Breast epithelium (tissue), 3 donors: ENCODE data around the gene RNF19B.

ENCODE experiments used
- CTCF ChIP-seq, 3 donors: fragments of 450-650 bp; IDR thresholded peaks; one replicate each; pipeline ENCODE4 v1.5.1; 2016 to 2017; ENCODE audit warnings: antibody characterized with exemption in 3 of 3, mild to moderate bottlenecking in 3 of 3, moderate library complexity in 3 of 3
- POLR2A ChIP-seq: fragments of 450-650 bp; IDR thresholded peaks from one replicate; pipeline ENCODE4 v1.6.1; 2016; ENCODE audit warnings: antibody characterized with exemption, mild to moderate bottlenecking, moderate library complexity

- TF ChIP-seq CTCF (IDR thresholded peaks at IDR 0.05) (no peak), POLR2A (no peak)
Measured at GRCh38 chr1:32891630-32892029, 73.0 kb downstream of the RNF19B start.
